ENCODE data around the gene SNCAIP. TPM values are rescaled to one million over a fixed set of nuclear protein-coding genes. Genes with fewer than 3 reads are reported as not detected.

The SNCAIP gene
- total and polyA plus RNA-seq, 12 donors = 0.54 to 2.5 (median 1.4) TPM

DNA sequence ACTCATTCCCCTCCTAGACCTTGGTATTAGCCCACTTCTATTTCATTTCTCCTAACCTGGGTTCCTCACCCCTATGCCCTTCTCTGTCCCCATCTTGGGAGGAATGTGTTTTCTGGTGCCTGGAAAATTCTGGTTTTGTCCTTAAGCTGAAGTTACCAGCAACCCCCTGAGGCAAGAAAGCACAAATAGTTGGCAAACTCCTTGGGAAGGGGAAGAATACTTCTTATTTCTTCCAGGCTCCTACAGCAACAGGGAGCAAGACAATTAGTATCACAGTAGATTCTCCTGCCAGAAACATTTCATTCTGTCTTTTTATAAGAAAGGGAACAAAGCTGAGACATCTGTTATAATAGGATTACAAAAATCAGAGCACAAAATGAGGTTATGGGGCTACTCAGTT lies 142.5 kb downstream of the SNCAIP start:
- peaks cover 0 to 34% (median 0%) of the 10 kb centered on the region in 9 donors for H3K36me3 ChIP-seq
- no peaks in the 10 kb centered on the region for H3K4me1 ChIP-seq
- no peaks in the 10 kb centered on the region for H3K27me3 ChIP-seq
- no peak overlapping the region for H3K27ac ChIP-seq
- no peak overlapping the region for H3K4me3 ChIP-seq
- TF ChIP-seq, protein P1, sequence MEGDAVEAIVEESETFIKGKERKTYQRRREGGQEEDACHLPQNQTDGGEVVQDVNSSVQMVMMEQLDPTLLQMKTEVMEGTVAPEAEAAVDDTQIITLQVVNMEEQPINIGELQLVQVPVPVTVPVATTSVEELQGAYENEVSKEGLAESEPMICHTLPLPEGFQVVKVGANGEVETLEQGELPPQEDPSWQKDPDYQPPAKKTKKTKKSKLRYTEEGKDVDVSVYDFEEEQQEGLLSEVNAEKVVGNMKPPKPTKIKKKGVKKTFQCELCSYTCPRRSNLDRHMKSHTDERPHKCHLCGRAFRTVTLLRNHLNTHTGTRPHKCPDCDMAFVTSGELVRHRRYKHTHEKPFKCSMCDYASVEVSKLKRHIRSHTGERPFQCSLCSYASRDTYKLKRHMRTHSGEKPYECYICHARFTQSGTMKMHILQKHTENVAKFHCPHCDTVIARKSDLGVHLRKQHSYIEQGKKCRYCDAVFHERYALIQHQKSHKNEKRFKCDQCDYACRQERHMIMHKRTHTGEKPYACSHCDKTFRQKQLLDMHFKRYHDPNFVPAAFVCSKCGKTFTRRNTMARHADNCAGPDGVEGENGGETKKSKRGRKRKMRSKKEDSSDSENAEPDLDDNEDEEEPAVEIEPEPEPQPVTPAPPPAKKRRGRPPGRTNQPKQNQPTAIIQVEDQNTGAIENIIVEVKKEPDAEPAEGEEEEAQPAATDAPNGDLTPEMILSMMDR (IDR thresholded peaks at IDR 0.05) = no peak
- ATAC-seq = no peak
- H3K9me3 ChIP-seq = no peaks in the 10 kb centered on the region
- intact Hi-C loops (cut with DNase I) = no loop called here
- DNase-seq = no peak

DNA sequence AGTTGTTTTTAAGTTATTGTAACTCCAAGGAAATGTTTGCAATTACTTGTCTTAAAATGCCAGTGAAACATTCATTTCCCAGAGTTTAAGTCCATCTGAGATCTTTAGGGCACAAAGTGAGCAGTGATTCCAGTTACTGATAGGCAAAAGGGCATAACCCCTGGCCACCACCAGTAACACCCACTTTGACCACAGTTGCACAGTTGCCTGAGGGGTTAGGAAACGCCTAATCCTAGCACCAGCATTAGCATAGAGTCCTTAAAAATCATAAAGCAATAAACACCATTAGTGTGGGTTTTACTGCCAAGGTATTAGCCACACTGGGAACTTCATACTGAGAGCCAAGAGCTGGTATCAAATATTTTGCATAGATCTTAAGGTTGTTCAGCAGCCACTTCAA lies 143.9 kb downstream of the SNCAIP start:
- Histone ChIP-seq H3K27ac (no peak overlapping the region), H3K4me3 (no peak overlapping the region), H3K36me3 (peaks cover 0 to 20% (median 0%) of the 10 kb centered on the region in 9 donors), H3K27me3 (peaks cover 0 to 3% (median 0%) of the 10 kb centered on the region in 7 donors), H3K4me1 (no peaks in the 10 kb centered on the region), H3K9me3 (no peaks in the 10 kb centered on the region)
- 88 to 94% methylated on average over 1 of the region's 1 CpG for WGBS, 2 donors
- intact Hi-C loops (cut with DNase I) = no loop called here
- DNase-seq (no peak), ATAC-seq (no peak)
- TF ChIP-seq, protein P1 (IDR thresholded peaks at IDR 0.05) = no peak

DNA sequence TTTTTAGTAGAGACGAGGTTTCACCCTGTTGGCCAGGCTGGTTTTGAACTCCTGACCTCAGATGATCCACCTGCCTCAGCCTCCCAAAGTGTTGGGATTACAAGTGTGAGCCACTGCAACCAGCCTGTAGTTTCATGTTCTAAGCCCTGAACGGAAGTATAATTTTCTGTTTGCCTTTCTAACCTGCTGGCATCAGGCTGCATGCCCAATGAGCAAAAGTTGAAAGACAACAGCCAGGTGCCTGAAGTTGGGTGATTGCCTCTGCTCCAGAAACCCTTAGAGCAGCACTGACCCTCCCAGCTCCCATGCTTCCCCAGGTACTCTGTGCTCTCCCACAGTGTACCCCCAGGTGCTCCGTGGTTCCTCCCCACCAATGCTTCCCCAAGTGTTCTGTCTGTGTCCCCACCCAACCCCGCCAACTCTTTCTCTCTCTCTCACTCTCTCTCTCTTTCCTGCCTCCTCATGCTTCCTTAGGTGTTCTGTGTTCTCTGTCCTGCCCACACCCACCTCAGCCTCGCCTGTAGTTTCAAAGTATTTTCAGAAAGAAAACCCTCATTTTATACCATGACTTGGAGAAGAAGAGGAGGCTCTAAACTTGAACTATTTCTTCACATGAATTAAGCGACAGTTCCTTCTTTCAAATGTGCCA lies 145.3 kb downstream of the SNCAIP start:
- 96 to 99% methylated on average over 6 of the region's 6 CpGs for WGBS, 2 donors
- no peaks in the 10 kb centered on the region for H3K4me1 ChIP-seq
- H3K9me3 ChIP-seq = no peaks in the 10 kb centered on the region
- DNase-seq = no peak
- peaks cover 0 to 8% (median 0%) of the 10 kb centered on the region in 9 donors for H3K36me3 ChIP-seq
- H3K27me3 ChIP-seq = peaks cover 0 to 3% (median 0%) of the 10 kb centered on the region in 7 donors
- TF ChIP-seq, protein P1 (IDR thresholded peaks at IDR 0.05) = no peak
- no peak overlapping the region for H3K4me3 ChIP-seq
- ATAC-seq = no peak
- no peak overlapping the region for H3K27ac ChIP-seq
- intact Hi-C loops (cut with DNase I) = no loop called here

DNA sequence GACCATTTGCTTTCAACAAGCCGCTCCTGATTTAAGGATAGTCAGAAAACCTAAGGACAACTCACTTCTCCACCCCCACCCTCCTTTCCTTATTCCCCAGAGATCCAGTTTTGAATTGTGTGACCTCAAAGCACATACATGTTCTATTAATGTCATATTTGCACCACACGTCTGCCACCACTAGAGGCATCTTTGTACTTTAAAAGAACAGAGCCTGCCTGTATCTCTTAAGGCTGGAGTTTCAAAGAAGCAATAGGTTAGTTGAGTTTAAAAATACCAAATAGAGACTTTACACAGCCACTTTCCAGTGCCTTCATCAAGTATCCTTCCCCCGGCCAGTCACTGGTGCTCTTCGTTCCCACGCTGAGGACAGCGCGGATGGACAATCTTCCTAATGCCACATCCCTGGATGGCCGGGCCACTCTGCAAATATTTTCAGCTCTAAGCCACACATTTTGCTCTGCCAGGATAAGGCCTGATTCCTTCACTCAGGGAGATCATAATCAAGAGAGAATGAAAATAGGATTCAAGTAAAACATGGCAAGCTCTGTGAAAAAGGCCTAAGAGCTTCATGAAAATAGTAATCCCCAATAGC lies 146.3 kb downstream of the SNCAIP start:
- peaks cover 0 to 8% (median 0%) of the 10 kb centered on the region in 9 donors for H3K36me3 ChIP-seq
- TF ChIP-seq, protein P1 (IDR thresholded peaks at IDR 0.05) = peak in 8 of 9 donors; percentile 24 to 49 (median 40)
- H3K4me1 ChIP-seq = no peaks in the 10 kb centered on the region
- H3K4me3 ChIP-seq = no peak overlapping the region
- 89% methylated on average over 8 of the region's 8 CpGs for WGBS, 2 donors
- intact Hi-C loops (cut with DNase I) = no loop called here
- ATAC-seq = no peak
- peaks cover 0 to 3% (median 0%) of the 10 kb centered on the region in 7 donors for H3K27me3 ChIP-seq
- DNase-seq = no peak
- H3K27ac ChIP-seq = no peak overlapping the region
- no peaks in the 10 kb centered on the region for H3K9me3 ChIP-seq
